DMS153 (cell line): ENCODE results near the gene PIP5K1A.

ENCODE experiments used
- DNase-seq: peaks from one replicate; lab custom pipeline; 2025; lab: John Stamatoyannopoulos, UW

Gene PIP5K1A

DNA sequence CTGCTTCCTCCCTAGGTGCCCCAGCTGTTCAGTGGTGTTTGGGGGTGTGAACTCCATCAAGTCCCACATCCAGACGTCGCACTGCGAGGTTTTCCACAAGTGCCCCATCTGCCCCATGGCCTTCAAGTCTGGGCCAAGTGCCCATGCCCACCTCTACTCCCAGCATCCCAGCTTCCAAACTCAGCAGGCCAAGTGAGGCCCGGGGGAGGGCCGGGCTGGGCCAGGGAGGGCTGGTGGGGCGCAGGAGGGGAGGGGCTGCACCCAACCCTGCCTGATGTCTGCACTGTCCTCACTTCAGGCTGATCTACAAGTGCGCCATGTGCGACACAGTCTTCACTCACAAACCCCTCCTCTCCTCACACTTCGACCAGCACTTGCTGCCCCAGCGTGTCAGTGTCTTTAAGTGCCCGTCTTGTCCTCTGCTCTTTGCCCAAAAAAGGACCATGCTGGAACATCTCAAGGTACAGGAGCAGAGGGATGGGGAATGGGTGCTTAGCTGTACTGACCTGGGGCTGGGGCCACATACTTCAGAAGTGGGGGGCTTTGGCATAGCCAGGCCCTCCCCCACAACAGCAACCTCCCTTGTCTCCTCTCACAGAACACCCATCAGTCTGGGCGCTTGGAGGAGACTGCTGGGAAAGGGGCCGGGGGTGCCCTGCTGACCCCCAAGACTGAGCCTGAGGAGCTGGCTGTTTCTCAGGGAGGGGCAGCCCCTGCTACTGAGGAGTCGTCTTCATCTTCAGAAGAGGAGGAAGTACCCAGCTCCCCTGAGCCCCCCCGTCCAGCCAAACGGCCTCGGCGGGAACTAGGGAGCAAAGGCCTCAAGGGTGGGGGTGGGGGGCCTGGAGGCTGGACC, 91.0 kb downstream of the PIP5K1A start:
- no peak for DNase-seq

DNA sequence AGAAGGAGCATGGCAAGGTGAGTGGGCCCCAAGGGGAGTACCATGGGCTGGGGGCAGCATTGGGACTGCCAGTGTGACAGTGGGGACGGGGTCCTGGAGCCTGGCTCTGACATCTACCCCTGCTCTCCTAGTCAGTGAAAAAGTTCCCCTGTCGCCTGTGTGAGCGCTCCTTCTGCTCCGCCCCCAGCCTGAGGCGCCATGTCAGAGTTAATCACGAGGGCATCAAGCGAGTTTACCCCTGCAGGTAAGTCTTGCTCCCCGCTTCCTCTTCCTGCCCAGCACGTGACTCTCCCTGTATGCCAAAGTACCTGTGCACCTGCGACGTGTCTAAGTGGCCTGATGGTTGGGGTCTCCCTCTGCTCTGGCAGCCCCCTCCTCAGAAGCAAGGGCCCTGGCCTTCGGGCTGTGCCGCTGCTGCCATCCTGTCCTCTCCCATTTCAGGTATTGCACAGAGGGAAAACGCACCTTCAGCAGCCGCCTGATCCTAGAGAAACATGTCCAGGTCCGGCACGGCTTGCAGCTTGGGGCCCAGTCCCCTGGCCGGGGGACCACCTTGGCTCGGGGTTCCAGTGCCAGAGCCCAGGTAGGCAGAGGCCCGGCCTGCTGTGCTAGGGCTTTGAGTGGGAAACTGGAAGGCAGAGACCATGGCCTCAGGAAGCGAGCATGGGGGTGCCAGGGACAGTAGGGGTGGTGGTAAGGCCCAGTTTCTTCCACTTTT, 91.8 kb downstream of the PIP5K1A start:
- DNase-seq: no peak

DNA sequence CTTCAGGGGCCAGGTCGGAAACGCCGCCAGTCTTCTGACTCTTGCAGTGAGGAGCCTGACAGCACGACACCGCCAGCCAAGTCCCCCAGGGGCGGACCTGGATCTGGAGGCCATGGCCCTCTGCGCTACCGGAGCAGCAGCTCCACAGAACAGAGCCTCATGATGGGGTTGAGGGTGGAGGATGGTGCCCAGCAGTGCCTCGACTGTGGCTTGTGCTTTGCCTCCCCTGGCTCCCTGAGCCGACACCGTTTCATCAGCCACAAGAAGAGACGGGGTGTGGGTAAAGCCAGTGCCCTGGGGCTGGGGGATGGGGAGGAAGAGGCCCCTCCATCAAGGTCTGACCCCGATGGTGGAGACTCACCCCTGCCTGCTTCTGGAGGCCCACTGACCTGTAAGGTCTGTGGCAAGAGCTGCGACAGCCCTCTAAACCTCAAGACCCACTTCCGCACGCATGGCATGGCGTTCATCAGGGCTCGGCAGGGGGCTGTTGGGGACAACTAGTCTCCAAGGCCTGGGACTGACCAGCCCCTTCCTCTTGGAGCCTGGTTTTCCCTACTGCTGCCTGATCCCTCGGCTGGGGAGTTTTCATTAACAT, 92.5 kb downstream of the PIP5K1A start:
- no peak for DNase-seq

DNA sequence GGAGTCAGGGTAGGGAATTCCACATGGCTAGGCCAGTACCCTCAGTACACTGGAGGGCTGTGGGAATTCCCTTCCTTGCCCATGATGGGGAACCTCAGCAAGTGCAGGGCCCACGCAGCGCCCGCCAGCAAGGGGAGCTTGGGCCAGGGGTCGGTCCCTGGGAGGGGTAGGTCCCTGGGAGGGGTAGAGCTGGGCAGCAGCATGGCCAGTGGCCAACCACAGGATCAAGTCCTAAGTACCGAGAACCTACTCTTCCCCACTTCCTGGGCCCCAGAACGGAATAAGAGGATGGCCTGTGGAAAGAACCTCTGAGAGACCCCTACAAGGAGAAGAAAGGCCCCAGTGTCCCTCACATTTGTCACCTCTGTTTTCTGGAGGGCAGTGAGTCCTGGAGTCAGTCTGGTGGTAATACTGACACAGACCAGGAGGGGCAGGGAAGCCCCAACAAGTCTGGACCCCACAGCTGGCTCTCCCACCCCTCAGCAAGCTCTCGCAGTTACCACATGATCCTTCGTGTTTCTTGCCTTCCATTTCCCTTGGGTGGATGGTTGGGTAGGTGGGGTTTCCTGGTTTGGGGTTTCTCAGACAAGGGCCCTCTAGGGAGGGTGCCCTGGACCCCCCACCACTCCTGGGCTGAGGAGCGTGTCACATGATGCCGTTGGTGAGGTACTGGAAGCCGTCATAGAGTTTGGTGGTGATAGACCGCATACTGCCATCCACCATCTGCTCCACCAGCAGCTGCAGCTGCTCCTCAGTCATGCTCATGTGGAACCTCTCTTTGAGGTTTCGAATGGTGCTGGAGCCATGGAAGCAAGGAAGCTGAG, 94.1 kb downstream of the PIP5K1A start:
- no peak for DNase-seq

DNA sequence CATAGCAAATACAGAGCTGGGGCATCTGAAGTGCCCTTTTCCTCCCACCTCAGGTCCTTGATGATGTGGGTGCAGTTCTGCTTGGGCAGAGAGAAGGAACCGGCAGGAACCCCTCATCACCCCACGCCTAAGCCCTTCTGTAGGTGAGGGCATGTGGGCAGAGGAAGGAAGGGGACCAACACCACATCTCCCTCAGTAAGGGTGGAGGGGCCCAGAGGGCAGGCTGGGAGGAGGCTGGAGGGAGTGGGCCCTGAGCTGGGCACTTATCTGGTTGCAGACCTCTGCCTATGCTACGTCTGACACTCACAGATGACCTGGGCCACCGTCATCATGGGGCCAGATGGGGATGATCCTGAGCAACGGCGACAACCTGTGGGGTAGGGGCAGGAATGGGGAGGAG, 94.7 kb downstream of the PIP5K1A start:
- no peak for DNase-seq

DNA sequence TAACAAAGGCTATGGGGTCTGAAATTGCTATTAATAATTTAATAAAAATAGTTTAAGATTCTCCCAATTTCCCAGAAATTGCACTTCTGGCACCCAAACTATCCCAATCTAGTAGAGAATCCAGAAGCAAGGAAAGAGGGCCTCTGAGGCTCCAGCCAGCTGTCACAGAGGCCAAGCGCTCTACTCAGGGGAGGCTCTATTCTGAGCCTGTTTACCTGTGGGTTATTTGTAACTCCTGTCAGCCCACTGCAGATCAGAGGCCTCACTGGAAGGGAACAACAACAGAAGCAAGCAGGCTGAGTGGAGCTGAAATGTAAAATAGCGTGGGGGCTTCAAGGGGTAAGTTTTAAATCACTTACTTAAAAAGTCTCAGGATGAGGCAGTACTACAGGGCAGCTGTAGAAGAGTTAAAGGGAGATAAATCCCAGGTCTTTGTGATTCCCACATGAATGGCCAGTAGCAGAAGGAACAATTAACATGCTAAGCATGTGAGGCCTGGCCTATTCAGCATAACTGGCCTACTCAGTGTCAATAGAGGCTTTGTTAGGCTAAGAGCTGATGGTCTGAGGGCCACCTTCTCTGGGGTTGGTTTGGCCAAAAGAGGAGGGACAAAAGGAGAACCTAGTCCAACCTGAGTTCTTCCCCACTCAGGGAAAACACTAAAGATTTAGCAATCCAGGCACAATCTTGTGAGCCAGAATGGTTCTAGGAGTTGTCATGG, 96.5 kb downstream of the PIP5K1A start:
- no peak for DNase-seq
